ENCODE measurements around the gene LRCOL1.

LRCOL1 gene

DNA sequence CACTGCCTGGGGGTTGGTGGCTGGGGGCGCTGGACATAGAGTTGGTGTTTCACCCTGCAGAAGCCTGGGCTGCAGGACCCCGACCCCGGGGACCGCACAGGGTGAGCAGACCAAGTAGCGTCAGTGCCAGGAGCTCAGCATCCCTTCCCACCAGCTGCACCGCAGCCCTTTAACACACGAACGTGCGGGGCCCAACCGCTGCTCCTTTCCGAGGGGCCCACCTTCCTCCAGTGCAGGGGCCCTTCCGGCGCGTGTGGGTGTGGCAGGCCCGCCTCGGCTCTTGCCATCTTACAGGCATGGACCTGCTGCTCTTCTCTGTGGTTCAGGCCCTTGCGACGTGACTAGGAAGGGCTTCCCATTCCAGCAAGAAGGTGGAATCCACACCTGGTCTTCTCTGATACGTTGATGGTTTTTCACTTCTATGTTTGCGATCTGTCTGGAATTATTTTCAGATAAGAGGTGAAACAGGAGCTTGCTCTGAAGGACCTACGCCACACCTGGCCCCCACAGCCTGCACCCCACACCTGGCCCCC, 47.8 kb downstream of the LRCOL1 start:
- no peak for DNase-seq (ENCODE audit: low spot score)

DNA sequence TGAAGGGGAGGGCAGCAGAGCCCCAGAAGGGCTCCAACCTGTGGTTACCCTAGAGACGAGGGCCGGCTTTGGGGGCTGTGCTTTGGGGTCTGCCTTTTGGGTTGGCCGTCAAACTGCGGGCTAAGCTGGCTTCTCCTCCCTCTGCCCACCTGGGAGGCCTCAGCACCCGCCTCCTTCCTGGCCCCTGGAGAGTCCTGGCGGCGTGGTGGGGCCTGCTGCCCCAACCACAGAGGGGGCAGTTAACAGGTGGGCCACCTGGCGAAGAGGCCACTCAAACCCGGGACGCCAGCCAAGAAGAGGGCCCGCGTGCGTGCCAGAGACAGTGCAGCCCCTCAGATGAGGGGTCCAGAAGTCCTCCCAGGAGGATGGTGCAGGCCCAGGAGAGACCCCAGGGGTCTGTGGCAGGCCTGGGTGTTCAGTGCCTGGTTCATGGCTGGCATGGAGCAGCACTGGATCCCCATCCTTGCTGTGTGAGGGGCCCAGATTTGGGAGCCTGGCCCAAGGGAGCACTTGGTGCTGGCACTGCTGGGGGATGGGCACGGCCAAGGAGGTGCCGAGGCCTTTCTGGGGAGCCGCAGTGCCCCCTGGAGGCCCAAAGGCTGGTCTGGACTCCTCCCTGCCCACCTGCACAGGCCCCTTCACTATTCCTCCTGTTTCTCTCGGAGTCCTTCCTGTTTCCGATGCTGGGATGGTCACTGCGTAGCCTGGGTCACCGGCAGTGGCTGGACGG, 48.8 kb downstream of the LRCOL1 start:
- no peak for DNase-seq (ENCODE audit: low spot score)

DNA sequence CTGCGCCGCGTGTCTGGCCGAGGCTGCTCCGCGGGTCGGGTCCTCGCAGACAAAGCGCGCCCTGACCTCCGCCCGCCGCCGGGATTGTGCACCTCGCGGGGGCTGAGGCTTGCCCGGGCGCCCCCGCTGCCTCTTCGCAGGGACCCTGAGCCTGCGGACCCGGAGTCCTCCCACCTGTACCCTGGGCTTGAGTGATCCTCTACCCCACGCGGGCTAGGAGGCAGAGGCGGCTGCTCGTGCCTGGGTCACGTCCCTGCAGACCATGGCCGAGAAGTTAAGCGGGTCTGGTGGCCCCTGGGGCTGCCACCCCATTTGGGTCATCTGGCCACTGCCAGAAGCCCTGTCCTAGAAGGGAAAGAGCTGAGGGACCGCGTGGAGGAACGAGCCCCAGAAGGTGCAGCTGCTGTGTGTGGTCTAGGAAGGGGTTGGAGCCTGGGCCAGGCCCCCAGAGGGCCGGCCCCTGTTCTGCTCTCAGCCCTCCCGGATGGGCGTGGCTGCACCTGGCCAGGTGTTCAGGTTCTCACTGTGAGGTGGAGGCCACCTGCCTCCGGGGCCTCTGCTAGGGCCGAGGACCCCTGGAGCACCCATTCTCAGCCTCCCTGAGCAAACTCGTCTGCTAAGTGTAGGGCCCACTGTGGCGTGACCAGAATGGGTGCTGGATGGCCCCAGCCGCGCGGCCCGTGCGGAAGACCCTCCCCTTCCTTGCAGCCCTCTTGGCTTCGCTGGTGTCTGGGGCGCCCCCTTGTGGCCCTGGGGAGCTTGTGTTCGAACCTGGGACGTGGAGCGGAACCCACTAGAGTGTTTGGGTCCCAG, 49.6 kb downstream of the LRCOL1 start:
- peak; percentile 81 for DNase-seq (ENCODE audit: low spot score)

DNA sequence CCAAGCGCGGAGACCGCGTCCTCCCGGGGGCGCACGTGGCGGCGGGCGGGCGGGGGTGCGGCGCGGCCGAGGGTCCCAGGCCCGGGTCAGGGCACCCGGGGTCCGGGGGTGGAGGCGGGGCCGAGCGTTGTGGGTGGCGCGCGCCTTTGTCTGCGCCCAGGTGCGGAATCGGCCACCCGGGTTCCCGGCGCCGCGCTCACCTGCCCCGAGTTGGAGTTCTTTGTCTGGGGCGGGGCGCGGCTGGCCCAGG, 50.1 kb downstream of the LRCOL1 start:
- DNase-seq (ENCODE audit: low spot score) = no peak

DNA sequence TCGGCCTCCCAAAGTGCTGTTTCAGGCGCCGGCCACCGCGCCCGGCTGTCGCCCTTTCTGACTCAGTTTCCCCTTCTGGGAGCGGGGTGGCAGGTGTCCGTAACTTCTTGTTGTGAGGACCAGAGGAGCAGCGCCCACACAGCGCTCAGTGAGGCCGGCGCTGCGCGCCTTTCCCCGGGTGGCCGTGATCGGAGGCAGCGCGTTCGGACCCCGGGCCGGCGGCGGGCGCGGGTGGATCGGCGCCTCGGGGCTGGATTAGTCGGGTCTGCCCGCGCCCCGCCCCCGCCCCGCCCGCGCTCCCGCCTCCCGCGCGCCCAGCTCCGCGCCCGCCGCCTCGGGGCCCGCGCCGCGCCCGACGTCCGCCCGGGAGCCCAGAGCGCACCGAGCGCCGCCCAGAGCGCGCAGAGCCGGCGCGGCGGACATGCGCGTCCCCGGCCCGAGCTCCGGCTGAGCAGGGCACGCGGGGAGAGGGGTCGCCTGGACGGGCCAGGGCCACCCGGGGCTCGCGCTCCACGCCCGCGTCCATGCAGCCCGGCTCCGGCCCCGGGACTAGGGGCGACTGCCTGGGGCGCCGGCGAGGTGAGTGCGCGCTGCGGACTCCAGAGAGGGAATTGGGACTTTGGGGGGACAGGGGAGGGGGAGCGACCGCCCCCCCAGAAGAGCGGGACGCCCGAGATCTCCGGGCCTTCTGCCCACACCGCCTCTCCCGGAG, 50.6 kb downstream of the LRCOL1 start:
- DNase-seq (ENCODE audit: low spot score) = peak; percentile 80

DNA sequence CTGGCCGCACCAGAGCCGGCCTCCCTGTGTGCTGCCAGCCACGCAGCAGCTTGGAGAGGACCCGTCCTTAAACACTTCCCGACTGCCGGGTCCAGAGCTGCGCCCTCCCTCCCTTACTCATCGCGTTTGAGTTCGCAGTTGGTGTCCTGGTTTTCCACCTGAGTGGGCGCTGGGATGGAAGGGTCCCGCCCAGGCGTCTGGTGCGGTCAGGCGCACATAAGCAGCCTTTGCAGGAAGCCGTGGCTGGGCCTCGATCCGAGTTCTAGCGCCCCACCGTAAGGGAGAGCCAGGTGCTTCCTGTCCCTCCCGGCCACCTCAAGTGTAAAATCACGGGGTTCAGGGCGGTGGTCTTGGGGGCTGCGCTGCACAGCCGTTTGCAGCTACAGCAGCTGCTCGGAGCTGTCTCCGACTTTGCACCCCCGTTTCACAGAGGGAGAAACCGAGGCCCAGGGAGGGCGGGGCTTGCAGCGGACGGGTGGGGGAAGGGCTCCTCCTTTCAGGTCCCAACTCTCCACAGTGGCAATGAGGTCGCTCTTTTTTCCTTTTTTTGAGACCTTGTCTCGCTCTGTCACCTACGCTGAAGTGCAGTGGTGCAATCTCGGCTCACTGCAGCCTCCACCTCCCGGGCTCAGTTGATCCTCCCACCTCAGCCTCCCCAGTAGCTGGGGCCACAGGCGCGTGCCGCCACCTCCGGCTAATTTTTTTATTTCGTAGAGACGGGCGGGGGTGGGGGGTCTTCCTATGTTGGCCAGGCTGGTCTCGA, 51.3 kb downstream of the LRCOL1 start:
- DNase-seq (ENCODE audit: low spot score) = no peak

DNA sequence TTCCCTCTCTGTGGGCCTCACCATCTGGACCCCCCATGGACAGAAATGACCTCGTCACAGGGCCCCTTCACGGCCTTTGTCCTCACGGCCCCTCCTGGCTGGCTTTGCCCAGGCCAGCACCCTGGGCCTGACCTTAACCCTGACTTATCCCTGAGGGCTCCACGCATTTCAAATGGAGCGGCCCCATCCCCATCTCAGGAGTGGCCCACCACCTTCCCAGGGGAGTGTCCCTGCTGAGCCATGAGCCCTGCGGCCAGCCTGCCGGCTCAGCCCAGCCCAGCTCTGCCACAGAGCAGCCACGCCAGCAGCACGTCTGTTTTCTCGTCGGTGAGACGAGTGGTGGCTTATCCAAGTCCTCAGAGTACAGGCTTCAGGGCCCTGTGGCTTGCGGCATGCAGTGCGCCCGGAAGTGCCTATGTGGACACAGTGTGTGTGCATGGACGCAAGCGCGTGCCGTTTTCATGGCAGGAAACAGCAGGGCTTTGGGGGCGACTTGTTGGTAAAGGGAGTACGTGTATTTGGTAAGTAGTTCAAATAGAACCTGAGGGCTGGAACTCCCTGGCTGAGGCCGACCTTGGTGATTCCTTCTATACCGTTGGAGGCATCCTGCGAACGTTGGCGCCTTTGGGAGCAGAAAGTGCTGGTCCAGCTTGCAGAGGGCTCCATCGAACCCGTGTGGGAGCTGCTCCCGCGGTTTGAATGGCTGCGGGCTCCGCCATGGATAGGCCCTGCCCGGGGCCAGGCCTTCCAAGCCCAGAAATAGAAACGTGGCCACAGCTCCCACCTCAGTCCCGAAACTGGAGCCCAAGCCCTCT, 52.1 kb downstream of the LRCOL1 start:
- DNase-seq (ENCODE audit: low spot score) = no peak

DNA sequence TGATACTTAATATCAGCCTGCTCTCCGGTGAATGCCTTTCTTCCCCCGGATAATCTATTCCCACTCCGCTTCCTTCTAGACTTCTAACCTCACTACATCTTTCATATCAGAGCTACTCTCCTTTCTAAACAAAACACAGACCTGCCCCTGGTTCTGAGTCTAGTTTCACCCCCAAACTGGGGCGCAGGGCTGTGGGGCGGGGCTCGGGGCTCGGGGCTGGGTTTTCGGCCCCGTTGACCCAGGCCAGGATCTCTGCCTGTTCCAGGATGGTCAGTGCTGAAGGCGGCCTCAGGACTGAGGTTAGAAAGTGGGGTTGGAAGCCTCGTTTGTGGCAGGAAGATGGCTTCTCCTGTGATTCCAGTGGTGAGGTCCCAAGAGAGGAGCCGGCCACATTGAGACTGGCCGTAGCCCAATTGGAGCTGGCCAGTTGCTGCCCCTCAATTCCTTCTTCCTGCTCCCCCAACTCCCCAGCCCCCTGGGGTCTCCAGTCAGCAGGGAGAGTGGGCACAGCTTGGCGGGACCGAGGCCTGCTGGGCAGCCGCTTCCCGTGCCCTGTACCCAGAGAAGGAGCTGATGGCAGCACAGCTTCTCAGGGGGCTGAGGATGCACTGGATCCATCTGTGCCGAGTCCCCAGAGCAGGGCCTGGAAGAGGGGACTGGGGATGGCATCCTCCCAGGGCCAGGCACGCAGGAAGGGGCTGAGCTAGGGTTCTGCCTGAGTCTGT, 52.9 kb downstream of the LRCOL1 start:
- DNase-seq (ENCODE audit: low spot score) = no peak

DNA sequence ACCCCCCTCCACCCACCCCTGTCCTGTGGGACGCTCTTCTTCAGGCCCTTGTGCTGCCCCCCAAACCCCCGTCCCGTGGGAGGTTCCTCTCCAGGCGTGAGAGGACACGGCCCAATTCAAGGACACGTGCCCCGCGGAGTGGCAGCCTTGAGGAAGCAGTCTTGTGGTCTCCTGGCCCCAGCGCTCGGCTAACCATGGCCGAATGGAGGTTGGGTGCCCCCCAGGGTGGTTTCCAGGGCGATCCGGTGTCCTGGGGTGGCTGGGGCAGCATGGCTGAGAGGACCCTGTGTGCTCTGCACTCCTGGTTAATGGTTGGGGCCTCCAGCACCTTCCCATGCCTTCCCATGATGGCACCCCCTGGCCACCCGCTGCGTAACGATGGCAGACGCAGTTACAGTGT, 53.6 kb downstream of the LRCOL1 start:
- DNase-seq (ENCODE audit: low spot score) = no peak

DNA sequence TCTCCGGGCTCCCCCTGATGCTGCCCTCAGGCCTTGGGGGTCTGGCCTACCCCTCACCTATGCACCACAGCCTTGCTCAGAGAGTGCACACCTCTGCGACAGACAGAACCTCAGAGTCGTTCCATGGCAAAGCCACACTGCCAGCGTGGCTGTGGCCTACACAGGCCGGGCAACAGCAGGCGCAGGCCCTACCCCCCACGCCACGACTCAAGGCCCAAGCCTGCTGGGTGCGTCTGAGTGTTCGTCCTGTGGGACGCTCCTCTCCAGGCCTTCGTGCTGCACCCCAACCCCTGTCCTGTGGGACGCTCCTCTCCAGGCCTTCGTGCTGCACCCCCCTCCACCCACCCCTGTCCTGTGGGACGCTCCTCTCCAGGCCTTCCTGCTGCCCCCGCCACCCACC, 54.2 kb downstream of the LRCOL1 start:
- DNase-seq (ENCODE audit: low spot score) = no peak

DNA sequence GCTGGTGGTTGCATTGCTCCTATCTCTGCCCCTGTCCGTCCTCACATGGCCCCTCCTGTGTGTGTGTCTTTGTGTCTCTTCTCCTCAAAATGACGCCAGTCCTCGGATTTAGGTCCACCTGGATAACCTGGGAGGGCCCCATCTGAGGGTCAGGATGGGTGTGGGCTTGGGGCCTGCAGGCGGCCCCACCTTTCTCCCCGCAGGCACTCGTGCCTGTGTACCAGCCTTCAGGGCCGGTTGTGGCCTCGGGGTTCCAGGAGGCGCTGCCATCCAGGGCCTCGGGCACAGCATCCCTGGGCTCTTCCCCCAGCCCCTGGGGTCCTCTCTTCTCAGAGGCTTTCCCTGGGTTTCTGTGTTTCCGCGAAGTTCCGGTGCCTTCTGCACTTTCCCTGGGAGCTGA, 54.7 kb downstream of the LRCOL1 start:
- no peak for DNase-seq (ENCODE audit: low spot score)

DNA sequence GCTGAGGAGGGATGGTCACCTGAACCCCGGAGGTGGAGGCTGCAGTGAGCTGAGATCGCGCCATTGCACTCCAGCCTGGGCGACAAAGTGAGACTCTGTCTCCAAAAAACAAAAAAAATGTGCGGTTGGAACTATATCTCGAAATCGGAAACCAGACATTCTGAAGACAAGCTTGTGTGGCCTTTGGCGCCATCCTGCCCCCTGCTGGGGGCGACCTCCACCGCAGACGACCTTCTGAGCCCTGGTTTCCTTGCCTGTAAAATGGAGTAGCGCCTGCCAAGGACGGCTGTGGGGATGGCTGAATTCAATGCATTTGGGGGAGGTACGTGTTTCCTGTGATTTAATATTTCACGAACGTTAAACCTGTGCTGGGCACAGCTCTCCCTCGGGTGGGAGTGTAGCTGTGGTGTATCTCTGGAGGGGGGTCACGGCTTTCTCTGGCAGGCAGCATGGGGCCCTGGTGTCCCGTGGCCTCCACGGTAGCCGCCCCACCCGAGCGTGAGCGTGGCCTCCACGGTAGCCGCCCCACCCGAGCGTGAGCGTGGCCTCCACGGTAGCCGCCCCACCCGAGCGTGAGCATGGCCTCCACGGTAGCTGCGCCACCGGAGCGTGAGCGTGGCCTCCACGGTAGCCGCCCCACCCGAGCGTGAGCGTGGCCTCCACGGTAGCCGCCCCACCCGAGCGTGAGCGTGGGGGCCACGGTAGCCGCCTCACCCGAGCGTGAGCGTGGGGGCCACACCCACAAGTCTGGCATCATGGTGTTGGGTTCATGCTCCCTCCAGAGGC, 55.3 kb downstream of the LRCOL1 start:
- DNase-seq (ENCODE audit: low spot score) = no peak

All from left forelimb (tissue), 1 donor.